Pancreas (tissue), 10 donors: ENCODE results near the gene AVEN. TPM values are rescaled to one million over a fixed set of nuclear protein-coding genes. Genes with fewer than 3 reads are reported as not detected.

Experiments
- ATAC-seq, 4 donors: fragments of 200-7000 bp; cut with Tn5 transposase; one replicate each; pipeline versions ENCODE4 v1.8.0 to v1.9.1; 2020; ENCODE audit warnings: mild to moderate bottlenecking in 4 of 4, moderate library complexity in 4 of 4
- DNase-seq, 6 donors: peaks; one replicate each; pipeline ENCODE4 v3.0.0-alpha.2; 2020
- FAIRE-seq: peaks from 2 replicates; lab custom pipeline; 2012; peaks lifted over from hg19 to GRCh38; lab: Jason Lieb, UNC
- H3K27ac ChIP-seq, 4 donors: fragments of 200-600 bp; sonication (generic); 1 replicate in 3 of 4; 2 replicates in 1 of 4; pipeline versions ENCODE4 v1.5.0 to v1.8.0; 2020
- H3K27me3 ChIP-seq, 4 donors: fragments of 200-600 bp; one replicate each; pipeline ENCODE4 v1.8.0; 2021
- H3K36me3 ChIP-seq, 3 donors: fragments of 200-600 bp; sonication (generic) in 1 of 3; one replicate each; pipeline versions ENCODE4 v1.5.0 to v1.8.0; 2020 to 2021
- H3K4me1 ChIP-seq, 3 donors: fragments of 200-600 bp; one replicate each; pipeline ENCODE4 v1.8.0; 2021
- H3K4me3 ChIP-seq, 4 donors: fragments of 200-600 bp; sonication (generic) in 2 of 4; one replicate each; pipeline versions ENCODE4 v1.5.0 to v1.8.0; 2020 to 2021
- H3K9me3 ChIP-seq, 4 donors: fragments of 200-600 bp; one replicate each; pipeline ENCODE4 v1.8.0; 2021
- CTCF ChIP-seq, 4 donors: fragments of 200-600 bp; sonication (generic) in 3 of 4; IDR thresholded peaks; one replicate each; pipeline versions ENCODE4 v1.5.0 to v1.8.0; 2021; ENCODE audit warnings: antibody characterized with exemption in 4 of 4
- WGBS, 2 donors: extraction: QIAGEN DNeasy Blood & Tissue Kit; methylation state at CpG; one replicate each; pipeline ENCODE4 v1.1.7; 2013; 5-methylcytosine and 5-hydroxymethylcytosine counted together
- intact Hi-C, 3 donors: fragments of 100-400 bp; cut with DNase I; formaldehyde crosslinking; loops; one replicate each; pipeline versions ENCODE4 v1.11.1 to v1.14.2; 2022
- polyA plus RNA-seq, 2 donors: library from polyadenylated mRNA; stranded (reverse); fragments of 200-250 nt; gene quantifications; one replicate each; pipeline ENCODE4 v1.2.3, GENCODE V29; 2013
- total RNA-seq, 6 donors: library from RNA; stranded (reverse); fragmentation: NEBNext Ultra II Directional in 4 of 6; extraction: Animal tissue kit (Norgen Biotek cat#: 25700) in 4 of 6; gene quantifications; one replicate each; pipeline versions ENCODE4 v1.2.1 to v1.2.4, GENCODE V29; 2021 to 2023
- donor health status: healthy with polysubstance abuse.
- donor health status: DM: no; HTN: no; CAD: no; lungs with moderate emphysema.
- donor health status: DM: no; HTN: no; CAD: no.
- donor health status: control.
- donor health status: control.
- donor health status: Bipolar disorder and iron deficiency.
- donor health status: DM: yes; HTN: yes; CAD: no.
- donor health status: DM: no; HTN: no; CAD: no.
- donor health status: DM: no; HTN: no; CAD: no.
- donor health status: DM: yes; HTN: yes; CAD: no.

Gene AVEN
- total and polyA plus RNA-seq, 8 donors, result 5.9 to 13.9 (median 9.6) TPM

GRCh38 chr15:34018021-34018645 lies 20.9 kb downstream of the AVEN start:
- no peak overlapping the region for H3K27ac ChIP-seq
- no peaks in the 10 kb centered on the region for H3K36me3 ChIP-seq
- 91 to 92% methylated on average over 16 of the region's 16 CpGs for WGBS, 2 donors
- no peaks in the 10 kb centered on the region for H3K27me3 ChIP-seq
- TF ChIP-seq CTCF (IDR thresholded peaks at IDR 0.05), result no peak
- no peak for FAIRE-seq
- no peak overlapping the region for H3K4me3 ChIP-seq
- H3K9me3 ChIP-seq, result no peaks in the 10 kb centered on the region
- DNase-seq, result no peak
- no peaks in the 10 kb centered on the region for H3K4me1 ChIP-seq
- no peak for ATAC-seq
- intact Hi-C loops, result no loop called here

GRCh38 chr15:34014556-34014955 lies 24.4 kb downstream of the AVEN start:
- no peaks in the 10 kb centered on the region for H3K4me1 ChIP-seq
- TF ChIP-seq CTCF (IDR thresholded peaks at IDR 0.05), result no peak
- H3K27ac ChIP-seq, result no peak overlapping the region
- no peaks in the 10 kb centered on the region for H3K36me3 ChIP-seq
- intact Hi-C loops, result no loop called here
- FAIRE-seq, result no peak
- H3K27me3 ChIP-seq, result no peaks in the 10 kb centered on the region
- H3K9me3 ChIP-seq, result no peaks in the 10 kb centered on the region
- WGBS, 2 donors, result 88 to 94% methylated on average over 2 of the region's 2 CpGs
- ATAC-seq, result no peak
- no peak for DNase-seq
- H3K4me3 ChIP-seq, result no peak overlapping the region

GRCh38 chr15:34013746-34014145 lies 25.3 kb downstream of the AVEN start:
- Histone ChIP-seq H3K4me1 (no peaks in the 10 kb centered on the region), H3K27me3 (no peaks in the 10 kb centered on the region), H3K27ac (no peak overlapping the region), H3K9me3 (no peaks in the 10 kb centered on the region), H3K4me3 (no peak overlapping the region), H3K36me3 (no peaks in the 10 kb centered on the region)
- no peak for ATAC-seq
- 96 to 97% methylated on average over 9 of the region's 9 CpGs for WGBS, 2 donors
- DNase-seq, result no peak
- intact Hi-C loops, result no loop called here
- TF ChIP-seq CTCF (IDR thresholded peaks at IDR 0.05), result no peak
- no peak for FAIRE-seq

- Histone ChIP-seq H3K9me3 (no peaks in the 10 kb centered on the region), H3K27me3 (no peaks in the 10 kb centered on the region), H3K4me3 (no peak overlapping the region), H3K36me3 (no peaks in the 10 kb centered on the region), H3K4me1 (no peaks in the 10 kb centered on the region), H3K27ac (no peak overlapping the region)
- TF ChIP-seq CTCF (IDR thresholded peaks at IDR 0.05), result no peak
- ATAC-seq (no peak), FAIRE-seq (no peak), DNase-seq (no peak)
- WGBS, 2 donors, result 92% methylated on average over 4 of the region's 4 CpGs
- intact Hi-C loops, result no loop called here
Measured at GRCh38 chr15:34012461-34013028, 26.5 kb downstream of the AVEN start.

GRCh38 chr15:34011481-34011880 lies 27.5 kb downstream of the AVEN start:
- ATAC-seq, result no peak
- intact Hi-C loops, result no loop called here
- no peaks in the 10 kb centered on the region for H3K36me3 ChIP-seq
- FAIRE-seq, result no peak
- DNase-seq, result no peak
- H3K9me3 ChIP-seq, result no peaks in the 10 kb centered on the region
- no peak overlapping the region for H3K27ac ChIP-seq
- 80 to 83% methylated on average over 2 of the region's 2 CpGs for WGBS, 2 donors
- no peak overlapping the region for H3K4me3 ChIP-seq
- no peaks in the 10 kb centered on the region for H3K27me3 ChIP-seq
- no peaks in the 10 kb centered on the region for H3K4me1 ChIP-seq
- TF ChIP-seq CTCF (IDR thresholded peaks at IDR 0.05), result no peak
